ENCODE data around the gene FAM32A.
"Not testable (repeated sequence)": the region's sequence is repeated elsewhere in the genome, so short reads cannot be mapped to it uniquely, and the experiment has no call there.

The FAM32A gene

DNA sequence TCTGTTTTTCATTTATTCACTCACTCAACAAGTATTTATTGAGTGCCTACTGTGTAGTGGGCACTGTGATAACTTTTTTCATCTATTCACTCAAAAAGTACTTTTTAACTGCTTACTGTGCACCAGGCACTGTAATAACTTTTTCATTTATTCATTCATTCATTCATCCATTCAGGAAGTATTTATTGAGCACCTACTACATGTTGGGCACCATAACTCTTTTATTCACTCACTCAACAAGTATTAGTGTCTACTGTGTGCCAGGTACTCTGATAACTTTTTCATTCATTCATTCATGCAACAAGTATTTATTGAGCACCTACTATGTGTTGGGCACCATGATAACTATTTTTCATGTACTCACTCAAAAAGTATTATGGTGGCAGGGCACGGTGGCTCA lies 18.8 kb upstream of the FAM32A start:
- no peak for DNase-seq

DNA sequence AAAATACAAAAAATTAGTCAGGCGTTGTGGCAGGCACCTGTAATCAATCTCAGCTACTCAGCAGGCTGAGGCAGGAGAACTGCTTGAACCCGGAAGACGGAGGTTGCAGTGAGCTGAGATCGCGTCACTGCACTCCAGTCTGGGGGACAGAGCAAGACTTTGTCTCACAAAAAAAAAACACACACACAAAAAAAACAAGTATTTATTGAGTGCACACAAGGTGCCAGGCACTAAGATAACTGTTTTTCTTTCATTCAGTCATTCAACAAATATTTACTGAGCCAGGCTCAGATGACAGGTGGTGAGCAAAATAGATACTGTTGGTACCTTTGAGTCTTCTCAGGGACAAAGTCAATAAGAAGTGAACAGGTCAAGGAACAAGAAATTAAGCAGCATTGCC lies 18.2 kb upstream of the FAM32A start:
- DNase-seq = no peak

DNA sequence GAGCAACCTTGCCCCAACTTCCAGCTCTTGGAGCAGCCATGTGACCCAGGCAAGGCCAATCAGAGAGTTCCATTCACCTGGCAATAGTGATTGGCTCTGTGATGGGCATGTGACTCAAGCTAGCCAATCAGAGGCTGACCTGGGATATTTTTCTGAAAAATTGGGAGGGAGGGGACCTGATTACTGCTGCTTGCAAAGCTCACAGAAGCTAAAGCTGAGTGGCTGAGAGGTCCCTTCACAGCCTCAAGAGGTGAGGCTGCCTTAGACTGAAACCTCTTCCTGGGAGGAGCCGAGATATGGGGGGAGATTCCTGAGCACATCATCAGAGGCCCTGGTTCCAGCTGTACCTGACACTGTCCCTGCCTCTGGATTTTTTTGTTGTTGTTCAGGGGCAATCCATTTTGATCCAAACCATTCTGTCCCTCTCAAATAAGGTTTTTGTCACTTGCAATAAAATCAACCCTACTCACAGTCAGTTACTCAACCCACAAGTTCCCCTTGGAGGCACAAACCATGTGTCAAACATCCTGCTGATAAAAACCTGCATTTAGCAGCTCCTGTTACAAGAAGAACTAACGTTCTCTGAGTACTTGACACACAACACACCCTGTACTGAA lies 16.6 kb upstream of the FAM32A start:
- DNase-seq = peak; percentile 33

DNA sequence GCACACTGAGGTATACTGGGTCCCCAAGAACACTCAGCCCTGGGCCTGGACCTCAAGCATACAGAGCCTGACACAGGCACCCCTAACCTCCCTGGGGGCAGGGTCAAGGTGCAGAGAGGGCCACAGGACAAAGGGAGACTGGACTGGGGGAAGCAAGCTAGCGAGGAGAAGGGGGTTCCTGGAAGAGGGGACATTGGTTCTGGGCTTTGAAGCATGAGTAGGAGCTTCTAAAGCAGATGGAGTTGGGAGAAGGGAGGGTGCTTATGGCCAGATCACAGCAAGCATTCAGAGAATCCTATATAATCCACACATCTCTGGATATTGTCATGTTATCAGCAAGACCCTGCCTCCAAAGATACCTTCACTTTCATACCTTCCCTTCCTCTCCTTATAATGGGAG lies 15.1 kb upstream of the FAM32A start:
- DNase-seq = no peak

DNA sequence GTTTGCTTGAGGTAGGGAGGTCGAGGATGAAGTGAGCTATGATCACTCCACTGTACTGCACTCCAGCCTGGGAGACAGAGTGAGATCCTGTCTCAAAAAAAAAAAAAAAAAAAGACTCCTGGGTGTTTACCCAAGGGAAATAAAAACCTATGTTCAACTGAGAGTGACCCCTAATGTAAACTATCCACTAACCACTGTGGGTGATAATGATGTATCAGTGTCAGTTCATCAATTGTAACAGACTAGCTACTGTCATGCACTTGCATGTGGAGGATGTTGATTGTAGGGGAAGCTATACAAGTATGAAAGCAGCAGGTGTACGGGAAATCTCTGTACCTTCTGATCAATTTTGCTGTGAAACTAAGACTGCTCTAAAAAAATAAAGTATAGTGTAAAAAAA lies 9.3 kb upstream of the FAM32A start:
- DNase-seq = no peak

DNA sequence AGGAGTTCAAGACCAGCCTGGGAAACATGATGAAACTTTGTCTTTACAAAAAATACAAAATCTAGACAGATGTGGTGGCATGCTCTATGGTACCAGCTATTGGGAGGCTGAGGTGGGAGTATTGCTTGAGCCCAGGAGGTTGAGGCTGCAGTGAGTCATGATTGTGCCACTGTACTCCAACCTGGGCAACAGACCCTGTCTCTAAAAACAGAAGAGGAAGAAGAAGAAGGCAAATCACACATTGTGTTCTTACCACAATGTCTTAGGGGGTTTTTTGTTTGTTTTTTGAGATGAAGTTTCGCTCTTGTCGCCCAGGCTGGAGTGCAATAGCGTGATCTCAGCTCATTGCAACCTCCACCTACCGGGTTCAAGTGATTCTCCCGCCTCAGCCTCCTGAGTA lies 6.3 kb upstream of the FAM32A start:
- not testable (repeated sequence) for DNase-seq

DNA sequence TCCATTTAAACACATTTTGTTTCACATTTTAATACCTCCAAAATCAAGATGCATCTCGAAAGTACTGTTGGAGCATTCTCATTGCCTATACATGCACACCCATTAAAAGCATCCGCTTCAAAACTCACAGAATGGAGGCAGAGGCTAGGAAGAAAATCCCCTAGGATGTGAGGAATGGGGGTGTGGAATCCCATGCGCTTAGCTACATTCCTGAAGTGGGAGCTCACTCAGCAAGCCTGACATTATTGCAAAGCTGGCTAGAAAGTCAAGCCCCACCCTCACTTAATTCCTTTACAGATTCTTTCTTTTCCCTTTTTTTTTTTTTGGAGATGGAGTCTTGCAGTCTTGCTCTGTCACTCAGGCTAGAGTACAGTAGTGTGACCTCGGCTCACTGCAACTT lies 4.6 kb upstream of the FAM32A start:
- no peak for DNase-seq

DNA sequence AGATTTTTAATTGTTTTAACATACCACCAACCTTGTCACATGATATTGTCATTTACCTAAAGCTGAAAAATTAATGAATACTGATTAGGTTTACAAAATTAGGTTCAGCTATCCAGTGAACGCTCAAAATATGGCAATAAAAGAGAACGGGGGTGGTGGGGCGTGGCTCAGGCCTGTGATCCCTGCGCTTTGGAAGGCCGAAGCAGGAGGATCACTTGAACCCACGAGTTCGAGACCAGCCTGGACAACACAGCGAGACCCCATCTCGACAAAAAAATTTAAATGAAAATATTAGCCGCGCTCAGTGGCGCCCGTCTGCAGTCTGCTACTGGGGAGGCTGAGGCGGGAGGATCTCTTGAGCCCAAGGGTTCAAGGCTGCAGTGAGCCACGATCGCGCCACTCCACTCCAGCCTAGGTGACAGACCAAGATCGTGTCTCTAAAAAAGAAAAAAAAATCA lies 516 bp upstream of the FAM32A start:
- no peak for DNase-seq

DNA sequence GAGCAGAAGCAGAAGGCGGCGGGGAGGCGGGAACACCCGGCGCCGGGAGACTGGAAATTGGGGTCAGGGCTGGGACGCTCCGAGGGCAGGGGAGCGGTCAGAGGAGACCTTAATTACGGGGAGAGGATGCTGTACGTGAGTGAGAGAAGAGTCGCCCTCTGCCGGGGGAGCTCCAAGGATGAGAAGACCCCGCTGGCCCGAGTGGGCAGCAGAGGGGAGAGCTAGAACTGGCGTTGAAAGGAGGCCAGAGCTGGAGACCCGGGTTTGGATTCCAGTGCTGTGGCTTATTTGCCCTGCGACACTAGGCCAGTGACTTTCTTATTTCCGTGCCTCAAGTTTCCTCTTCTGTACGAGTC lies 536 bp downstream of the FAM32A start:
- DNase-seq = peak; percentile 43

DNA sequence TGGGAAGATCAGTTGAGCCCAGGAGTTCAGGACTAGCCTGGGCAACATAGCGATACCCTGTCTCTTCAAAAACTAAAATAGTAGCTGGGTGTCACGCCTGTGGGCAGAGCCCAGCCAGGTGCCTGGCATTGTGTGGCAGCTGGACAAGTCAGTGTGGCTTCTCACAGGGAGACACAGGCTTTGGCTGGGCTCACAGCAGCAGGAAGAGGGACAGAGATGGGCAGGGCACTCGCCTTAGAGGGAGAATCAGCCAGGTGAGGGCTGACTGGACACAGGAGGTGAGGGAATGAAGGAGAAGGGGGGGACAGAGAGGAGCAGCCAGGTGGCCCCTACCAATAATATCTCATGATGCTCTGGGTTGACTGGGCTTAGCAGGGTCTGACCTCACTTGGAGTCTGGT lies 3.3 kb downstream of the FAM32A start:
- no peak for DNase-seq

DNA sequence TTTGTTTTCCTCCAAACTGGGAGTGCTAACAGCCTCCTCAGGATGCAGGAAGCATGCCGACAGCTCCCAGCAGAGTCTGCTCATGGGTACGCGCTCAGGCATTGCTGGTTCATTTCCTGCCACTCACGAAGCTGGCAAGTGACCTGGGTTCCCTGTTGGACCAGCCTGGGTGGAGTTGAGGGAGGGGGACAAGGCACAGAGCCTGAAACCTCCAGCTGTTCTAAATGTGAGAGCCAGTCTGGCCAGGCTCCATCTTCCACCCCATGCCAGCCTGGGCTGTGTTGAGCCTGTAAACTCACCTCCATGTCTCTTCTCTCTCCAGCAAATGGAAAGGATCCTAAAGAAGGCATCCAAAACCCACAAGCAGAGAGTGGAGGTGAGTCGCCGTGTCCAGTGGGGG lies 5.0 kb downstream of the FAM32A start:
- no peak for DNase-seq

DNA sequence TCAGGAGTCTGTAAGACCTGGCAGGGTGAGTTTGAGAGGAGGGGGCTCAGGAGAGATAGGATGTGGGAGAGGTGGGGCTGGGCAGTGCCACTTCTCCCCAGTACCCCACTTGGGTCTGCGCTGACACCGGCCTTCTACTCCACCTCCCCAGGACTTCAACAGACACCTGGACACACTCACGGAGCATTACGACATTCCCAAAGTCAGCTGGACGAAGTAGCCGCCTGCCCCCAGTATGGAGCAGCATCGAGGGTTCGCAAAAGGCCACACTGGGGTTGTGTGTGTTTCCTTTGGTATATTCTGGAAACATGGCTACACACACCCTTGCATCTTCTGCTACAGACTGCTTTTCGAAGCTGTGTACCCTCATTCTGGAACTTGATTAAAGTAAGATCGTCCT lies 5.5 kb downstream of the FAM32A start:
- DNase-seq = no peak

DNA sequence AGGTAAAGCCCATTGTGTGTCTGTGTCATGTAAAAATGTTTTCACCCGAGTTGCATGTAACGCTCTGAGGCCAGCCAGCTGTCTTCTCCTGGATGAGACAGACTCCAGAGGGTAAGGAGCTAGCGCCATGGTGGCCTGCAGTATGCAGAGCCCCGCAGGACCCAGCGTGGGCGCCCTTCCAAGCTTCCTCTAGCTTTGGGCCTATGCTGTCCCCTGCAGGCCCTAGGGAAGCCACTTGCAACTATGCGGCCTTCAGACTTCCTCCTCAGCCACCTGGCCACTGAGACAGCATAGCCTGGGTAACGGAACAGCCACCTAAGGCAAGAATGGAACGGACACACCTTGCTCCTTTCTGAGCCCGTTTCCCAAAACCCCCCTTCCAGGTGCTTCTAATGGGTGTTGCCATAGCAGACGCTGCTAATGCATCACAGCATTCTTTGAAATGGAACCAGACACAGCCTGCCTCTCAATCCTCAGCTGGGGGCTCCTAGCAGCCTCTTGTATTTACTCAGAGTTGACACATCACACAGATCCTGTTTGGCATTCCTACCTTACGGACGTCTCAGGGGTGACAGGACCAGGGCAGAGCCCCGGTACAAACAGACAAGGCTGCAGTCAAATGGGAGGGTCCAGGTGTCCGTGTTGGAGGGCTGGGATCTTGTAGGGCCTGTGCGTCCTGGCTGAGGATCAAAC lies 6.2 kb downstream of the FAM32A start:
- DNase-seq = no peak

DNA sequence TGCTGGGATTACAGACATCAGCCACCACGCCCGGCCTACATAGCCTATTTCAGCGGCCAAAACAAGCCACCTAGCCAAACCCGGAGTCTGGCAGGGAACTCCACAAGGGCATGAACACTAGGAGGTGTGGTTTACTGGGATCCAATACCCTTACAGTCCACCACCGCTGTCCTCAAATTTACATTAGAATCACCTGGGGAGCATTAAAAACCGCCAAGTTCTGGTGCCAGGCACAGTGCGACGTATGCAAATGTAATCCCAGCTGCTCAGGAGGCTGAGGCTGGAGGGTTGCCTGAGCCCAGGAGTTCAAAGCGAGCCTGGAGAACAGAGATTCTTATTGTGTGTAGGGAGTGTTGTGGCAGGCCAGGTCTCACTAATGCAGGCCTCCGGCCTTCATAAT lies 8.3 kb downstream of the FAM32A start:
- no peak for DNase-seq

DNA sequence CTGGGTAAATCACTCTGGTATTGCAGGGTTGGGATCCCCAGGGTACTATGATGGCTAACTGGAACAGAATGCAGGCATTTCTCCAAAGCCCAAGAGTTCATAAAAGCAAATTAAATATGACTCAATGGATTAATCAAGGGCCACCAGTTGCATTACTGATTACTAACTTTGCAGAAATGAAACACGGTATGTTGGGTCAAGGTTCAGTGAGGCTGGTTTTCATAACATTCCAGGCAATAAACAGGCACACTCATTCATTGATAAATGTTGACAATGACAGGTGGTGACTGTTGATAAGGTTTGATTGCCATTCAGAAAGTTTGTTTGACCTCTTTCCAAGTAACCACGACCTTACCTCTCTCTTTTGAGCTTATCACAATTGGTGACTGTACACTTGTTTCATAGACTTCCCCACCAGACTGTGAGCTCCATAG lies 12.0 kb downstream of the FAM32A start:
- DNase-seq = no peak

DNA sequence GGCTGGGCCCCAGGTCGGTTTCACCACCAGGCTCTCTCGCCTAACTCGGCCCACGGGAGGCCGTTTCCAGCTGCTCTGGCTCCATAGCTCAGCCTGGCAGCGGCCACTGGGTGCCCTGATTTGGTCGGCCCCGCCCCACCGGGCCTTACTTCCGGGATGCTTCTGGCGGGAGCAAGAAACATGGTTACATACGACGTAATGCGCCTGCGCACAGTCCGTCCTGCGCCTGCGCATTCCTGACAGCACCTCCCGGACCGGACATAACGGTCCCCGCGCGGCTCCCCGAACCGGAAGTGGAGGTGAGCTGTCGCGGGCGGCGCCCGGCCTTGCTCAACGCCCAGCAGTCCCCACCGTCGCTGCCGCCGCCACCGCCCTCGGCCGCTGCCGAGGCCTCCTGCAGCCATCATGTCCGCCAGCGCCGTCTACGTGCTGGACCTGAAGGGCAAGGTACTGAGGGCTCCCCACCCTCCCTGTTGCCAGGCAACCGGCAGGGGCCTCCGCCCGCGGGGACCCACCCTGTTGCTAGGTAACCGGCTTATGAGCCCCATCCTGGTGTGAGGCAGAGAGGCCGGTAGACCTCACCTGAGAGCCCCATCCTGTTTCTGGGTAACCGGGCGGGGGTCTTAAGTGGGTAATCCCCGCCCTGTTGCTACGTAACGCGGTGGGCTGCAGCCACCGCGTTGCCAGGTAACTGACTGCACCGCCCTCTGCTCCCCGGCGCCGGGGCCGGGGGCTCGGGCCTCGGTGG lies 12.6 kb downstream of the FAM32A start, which contains the start of gene AP1M1:
AP1M1 (plus strand) TSS at position 290 of the 748 bp plus-strand sequence; CDS start at position 406, 116 bp downstream.
- DNase-seq = peak; percentile 98

DNA sequence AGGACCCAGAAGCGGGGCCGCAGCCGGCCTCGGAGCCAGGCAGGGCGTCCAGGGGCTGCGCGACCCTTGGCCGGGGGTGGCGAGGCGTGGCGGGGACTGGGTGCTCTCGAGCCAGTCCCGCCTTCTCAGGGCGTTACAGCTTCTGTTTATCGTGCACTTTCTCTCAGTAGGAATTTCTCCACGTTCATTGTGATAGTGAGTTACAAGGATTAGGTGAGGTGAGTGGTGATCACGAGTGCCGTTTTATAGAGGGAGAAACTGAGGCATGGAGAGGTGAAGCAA lies 13.1 kb downstream of the FAM32A start:
- no peak for DNase-seq

DNA sequence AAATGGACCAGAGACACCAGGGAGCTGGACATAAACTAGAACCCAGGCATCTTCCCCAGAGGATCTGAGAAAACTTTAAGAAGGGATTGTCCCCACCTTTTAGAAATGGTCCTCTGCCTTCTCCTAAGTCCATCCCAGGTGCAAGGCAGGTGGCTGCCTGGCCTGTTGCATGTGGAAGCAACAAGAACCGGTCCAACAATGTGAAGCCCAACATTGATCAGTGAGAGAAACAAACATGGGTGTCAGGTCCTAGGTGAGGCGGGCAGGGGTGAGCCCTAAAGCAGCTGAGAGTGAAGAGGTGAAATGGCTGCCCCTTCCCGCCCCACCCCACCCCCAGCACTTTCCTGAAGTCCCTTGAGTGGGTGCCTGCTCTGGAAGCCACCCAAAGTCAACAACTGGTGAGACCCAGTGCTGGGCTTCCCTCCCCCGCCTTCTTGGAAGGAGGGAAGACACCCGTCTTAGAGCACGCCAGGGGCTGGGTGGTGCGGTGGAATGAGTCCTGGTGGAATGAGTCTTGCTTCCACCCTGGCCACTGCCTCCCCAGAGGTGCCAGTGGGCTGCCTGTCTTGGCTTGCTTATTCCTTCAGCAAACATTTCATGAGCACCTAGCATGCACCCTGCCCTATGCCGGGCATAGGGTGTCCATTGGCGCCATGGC lies 14.2 kb downstream of the FAM32A start:
- no peak for DNase-seq

DNA sequence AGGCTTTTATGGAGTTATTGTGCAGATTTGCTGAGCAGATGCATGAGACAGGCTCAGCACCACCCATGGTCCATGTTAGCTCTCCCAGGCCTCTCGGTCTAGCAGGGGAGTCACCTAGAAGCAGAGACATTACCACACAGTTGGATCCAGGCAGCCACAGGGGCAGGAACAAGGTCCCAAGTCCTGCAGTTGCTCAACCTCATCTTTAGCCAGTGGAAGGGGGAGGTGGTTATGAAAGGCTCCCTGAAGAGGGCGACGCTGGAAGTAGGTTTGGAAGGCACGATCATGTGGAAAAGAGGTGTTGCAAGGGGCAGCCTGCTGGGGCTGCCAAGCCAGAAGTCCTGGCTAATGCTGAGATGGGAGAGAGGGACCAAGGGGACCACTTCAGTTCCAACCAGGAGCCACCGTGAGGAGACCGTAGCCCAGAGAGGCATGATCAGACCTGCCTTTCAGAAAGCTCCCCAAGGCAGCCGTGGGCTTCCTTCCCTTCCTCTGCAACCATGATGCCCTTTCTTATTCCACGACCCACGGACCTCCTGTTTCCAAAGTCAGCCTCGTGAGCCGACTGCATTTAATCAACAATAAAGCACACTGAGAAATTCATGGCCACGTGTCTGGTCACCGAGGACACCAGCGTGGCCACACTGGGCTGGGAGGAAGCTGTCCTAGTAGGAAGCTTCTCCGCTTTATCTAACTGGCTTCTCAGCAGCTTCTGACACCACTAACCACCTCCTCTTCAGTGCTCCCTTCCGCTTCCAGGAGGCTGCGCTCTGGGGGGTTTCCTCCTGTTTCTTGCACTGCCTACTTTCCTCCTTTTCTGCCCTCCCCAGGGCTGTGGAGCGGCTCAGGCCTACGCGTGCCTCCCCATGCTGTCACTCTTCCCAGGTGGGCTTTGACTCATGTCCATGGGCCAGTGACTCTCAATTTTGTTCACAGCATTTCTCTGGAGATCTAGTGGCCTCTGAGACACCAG lies 15.1 kb downstream of the FAM32A start:
- DNase-seq = no peak

DNA sequence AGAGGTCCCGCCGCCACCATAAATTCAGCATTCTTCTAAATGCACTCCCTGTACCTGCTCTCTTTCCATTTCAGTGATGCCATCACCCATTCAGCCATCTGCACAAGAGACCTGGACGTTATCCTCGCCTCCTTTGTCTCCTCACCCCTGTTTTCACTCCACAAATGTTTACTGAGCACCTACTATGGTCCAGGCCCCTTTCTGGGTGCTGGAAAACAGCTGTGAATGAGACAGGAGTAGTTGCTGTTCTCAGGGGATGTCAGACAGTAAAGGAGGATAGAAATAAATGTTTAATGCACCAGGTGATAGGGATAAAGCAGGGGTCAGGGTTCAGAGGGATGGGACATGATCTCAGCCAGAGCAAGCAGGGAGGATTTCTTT lies 15.8 kb downstream of the FAM32A start:
- DNase-seq = no peak

DNA sequence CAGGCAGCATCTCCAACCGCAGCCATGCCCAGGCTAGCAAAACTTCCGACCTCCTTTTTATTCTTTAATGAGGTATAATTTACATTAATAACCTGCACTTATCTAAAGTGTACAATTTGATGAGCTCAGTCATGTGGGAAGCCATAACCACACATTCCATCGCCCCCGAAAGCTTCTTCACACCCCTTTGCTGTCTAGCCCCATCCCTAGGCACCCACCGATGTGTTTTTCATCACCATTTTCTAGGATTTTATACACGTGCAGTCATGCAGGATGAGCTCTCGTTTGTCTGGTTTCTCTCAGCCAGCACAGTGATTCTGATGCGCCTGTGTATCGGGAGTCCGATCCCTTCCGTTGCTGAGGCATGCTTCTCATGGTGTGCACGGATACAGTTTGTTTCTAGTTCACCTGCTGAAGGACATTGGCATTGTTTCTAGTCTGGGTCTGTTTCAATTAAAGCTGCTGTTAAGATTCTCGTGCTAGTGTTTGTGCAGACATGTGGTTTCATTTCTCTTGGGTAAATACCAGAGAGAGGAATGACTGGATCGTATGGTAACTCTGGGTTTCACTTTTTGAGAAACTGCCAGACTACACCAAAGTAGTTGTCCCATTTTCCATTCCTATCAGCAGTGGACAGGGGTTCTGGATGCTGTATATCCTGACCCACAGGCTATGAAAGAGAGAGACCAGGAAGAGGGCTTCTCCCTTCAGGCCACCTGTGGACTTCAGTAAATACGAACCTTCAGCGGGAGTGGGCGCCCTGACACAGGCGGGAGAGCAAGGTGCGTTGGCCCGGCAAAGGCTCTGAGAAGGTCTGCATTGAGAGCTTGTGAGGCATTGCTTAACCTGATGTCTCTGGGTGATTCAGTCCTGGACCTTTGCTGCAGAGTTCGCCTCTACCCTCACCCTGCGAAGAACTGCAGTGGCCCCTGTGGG lies 17.4 kb downstream of the FAM32A start:
- DNase-seq = no peak
